PC-3 (cell line): ENCODE data around the gene STX1B.

Source experiments
- EZH2 ChIP-seq: fragments of 300-600 bp; sonication (generic); IDR thresholded peaks from one replicate; pipeline ENCODE4 v1.6.1; 2017; ENCODE audit warnings: antibody characterized with exemption, mild to moderate bottlenecking, low read length; ENCODE audit not compliant: unreplicated experiment
- TF ChIP-seq, protein P1 (sequence below): fragments of 300-600 bp; sonication (generic); conservative IDR thresholded peaks from 2 replicates; pipeline ENCODE4 v1.5.1; 2017; ENCODE audit warnings: antibody characterized with exemption, low read depth, mild to moderate bottlenecking, low read length

DNA sequence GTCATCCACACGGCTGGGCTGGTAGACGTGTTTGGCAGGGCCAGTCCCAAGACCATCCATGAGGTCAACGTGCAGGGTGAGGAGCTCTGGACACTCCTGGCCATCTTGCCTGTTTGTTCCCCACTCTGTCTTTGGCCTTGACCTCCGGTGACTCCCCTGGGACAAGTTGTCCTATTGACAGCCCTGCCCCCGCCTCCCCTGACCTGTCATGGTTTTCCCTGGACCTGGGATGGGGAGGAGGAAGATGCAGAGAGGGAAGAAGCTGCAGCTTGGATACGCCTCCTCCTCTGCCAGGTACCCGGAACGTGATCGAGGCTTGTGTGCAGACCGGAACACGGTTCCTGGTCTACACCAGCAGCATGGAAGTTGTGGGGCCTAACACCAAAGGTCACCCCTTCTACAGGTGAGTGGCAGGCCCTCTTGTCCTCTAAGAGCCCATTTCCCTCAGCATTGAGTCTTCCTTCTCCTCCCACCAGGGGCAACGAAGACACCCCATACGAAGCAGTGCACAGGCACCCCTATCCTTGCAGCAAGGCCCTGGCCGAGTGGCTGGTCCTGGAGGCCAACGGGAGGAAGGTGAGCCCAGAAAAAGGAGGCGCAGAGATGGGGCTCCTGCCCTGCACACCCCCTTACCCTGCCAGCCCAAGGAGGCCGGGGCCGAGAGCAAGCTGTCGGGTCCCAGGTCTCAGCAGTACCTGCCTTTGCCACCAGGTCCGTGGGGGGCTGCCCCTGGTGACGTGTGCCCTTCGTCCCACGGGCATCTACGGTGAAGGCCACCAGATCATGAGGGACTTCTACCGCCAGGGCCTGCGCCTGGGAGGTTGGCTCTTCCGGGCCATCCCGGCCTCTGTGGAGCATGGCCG, 24.1 kb downstream of the STX1B start:
- TF ChIP-seq, protein P1, sequence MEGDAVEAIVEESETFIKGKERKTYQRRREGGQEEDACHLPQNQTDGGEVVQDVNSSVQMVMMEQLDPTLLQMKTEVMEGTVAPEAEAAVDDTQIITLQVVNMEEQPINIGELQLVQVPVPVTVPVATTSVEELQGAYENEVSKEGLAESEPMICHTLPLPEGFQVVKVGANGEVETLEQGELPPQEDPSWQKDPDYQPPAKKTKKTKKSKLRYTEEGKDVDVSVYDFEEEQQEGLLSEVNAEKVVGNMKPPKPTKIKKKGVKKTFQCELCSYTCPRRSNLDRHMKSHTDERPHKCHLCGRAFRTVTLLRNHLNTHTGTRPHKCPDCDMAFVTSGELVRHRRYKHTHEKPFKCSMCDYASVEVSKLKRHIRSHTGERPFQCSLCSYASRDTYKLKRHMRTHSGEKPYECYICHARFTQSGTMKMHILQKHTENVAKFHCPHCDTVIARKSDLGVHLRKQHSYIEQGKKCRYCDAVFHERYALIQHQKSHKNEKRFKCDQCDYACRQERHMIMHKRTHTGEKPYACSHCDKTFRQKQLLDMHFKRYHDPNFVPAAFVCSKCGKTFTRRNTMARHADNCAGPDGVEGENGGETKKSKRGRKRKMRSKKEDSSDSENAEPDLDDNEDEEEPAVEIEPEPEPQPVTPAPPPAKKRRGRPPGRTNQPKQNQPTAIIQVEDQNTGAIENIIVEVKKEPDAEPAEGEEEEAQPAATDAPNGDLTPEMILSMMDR: no peak
- TF ChIP-seq EZH2: no peak
